NCI-H1694 (cell line): ENCODE measurements around the gene KRT33B.
"Not testable (repeated sequence)": the region's sequence is repeated elsewhere in the genome, so short reads cannot be mapped to it uniquely, and the experiment has no call there.

ENCODE experiments used
- DNase-seq: peaks from one replicate; lab custom pipeline; 2025; lab: John Stamatoyannopoulos, UW

The KRT33B gene

DNA sequence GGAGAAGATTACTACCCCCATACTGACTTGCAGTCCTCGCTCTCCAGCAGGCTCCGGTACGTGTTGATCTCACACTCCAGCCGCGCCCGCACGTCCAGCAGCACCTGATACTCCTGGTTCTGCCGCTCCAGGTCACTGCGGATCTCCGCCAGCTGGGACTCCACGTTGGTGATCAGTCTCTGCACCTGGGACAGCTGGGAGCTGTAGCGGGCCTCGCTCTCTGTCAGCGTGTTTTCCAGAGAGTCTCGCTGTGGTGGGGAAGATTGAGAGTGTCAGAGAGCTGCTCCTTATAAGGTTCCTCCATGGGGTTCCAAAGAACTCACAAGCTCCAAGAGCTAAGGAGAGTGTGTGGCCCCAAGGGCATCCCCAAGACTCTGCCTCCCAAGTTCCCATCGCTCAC is 23.2 kb downstream of the KRT33B start:
- DNase-seq: not testable (repeated sequence)

DNA sequence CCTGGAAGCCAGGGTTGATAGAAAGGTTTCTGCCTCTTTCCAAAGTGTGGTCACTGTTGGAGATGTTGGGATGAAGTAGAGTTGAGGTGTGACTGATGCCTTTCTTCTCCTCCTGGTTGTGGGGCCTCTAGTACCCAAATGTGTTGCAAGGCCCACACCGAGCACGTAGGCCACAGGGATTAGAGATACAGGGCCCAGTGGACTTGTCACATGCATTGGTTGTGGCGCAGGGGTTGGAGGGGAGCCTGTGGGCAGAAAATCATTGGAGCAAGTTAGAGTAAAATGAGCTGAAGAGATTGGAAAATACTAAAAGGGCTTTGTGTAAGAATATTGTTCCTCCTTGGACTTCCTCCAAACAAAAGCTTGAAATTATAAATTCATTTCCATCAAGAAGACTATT is 23.6 kb downstream of the KRT33B start:
- no peak for DNase-seq

GRCh38 chr17:41343029-41343428 is 26.6 kb downstream of the KRT33B start:
- DNase-seq: no peak

GRCh38 chr17:41340934-41341861 is 28.4 kb downstream of the KRT33B start:
- DNase-seq: no peak

- DNase-seq: no peak
These were observed 29.1 kb downstream of the KRT33B start for GRCh38 chr17:41340494-41340893.

GRCh38 chr17:41339571-41340172 is 29.9 kb downstream of the KRT33B start:
- no peak for DNase-seq

DNA sequence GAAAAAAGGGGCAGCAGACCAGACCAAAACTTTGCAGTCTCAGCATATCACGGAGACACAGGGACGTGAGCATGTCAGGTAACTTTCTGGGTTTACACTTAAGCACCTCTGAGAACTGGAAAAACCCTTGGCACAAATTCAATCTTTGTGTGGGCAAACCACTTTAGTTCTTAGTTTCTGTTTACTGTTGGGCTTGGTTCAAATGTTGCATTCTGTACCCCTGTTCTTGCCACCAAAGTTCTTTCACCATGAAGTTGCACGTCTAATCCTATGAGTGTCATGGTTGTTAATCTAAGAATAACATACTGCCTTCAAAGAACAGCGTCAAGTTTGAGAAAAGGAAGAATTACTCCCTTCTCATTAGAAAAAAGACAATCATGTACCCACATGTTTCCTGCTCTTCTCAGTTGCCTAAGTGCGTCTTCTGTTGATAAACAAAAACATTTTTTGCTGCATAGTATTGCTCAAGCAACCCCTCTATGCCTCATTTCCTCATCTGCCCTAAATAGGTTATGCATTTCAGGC is 30.6 kb downstream of the KRT33B start:
- no peak for DNase-seq

DNA sequence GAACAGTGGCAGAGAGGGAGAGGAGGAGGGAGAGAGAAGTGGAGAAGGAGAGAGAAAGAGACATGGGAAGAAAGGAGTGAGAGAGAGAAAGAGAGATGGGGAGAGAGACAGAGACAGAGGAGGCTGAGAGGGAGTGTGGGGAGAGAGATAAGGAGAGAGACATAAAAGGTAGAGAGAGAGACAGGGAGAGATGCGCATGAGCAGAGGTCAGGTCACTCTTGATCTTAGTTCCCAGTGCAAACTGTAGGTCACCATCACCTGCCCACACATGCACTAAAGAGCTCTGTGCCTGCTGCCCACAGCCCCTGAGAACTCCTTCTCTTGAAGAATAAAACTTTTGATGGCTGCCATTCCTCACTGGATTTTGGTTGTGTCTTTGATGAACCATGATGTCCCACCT is 33.9 kb downstream of the KRT33B start:
- DNase-seq: no peak

DNA sequence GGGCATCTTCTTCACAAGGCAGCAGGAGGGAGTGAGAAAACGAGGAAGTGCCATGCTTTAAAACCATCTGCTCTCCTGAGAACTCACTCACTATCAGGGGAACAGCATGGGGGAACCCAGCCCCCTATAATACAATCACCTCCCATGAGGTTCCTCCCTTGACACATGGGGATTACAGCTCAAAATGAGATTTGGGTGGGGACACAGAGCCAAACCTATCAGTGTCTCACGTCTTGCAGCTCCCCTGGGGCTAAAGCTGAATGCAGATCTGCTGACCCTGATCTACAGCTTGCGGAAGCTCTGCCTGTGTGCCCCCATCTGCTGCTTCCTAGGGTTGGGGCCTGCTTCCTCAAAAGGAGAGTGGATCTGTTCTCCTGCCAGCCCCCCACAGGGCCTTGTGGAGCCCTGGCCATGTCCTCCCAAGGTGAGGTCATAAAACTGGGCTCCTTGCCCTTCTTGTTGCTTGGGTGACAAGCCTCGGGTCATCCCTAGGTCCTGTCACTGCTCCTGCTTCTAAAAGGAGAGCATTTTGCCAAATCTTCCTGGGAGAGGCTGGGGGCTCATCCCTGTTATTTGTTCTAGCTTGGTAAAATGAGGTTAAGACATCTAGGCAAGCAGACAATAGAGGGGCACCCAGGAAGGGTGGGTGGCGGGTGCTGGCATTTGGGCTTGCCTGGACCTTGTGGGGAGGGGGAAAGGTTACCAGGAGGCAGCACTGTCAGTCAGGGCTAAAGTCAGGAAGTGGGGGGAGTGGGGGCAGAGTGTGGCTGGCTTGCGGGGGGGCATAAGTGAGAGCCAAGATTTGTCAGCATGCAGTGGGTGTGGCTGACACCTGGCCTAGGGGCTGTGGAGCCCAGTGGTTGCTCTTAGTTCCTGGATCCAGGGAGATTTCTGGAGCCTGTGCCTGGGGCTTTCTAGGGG is 35.0 kb downstream of the KRT33B start:
- no peak for DNase-seq

DNA sequence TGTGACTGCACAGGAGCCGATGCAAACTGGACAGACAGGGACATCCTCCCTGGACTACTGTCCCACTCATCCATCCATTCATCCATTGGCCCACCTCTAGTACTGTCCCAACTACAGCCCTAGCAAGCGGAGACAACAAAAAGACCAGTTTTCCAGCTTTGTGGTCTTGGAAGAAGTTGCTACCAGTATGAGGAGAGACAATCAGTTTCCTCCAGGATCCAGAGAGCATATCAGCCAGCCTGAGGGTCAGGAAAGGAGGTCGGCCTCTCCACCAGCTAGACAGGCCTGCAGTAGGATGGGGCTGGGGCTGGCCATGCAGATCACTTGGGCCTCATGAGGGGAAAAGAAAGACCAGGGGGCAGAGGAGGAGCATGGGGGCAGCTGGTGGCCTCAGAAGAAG is 35.8 kb downstream of the KRT33B start:
- no peak for DNase-seq

- DNase-seq: no peak
These were observed 36.5 kb downstream of the KRT33B start for GRCh38 chr17:41333098-41333497.

- no peak for DNase-seq
These were observed 37.4 kb downstream of the KRT33B start for GRCh38 chr17:41332239-41332638.

DNA sequence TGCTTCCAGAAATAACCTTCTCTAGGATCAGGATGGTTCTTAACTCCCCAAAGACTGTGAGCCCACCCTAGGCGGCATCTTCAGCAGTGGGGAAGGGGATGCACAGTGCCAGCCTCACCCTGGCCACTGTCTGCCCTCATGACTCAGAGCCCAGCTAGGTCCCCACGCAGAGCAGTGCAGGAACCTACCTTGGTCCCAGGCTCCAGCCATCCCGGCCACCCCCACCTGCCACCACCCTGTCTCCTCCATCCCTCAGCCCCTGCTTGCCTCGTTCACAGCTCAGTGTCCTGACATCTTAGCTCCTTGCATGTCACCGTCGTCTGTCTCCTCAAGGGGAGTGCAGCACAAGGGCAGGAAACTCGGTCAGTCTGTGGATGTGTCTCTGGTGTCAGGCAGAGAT is 38.0 kb downstream of the KRT33B start:
- DNase-seq: no peak

GRCh38 chr17:41329279-41329948 is 40.2 kb downstream of the KRT33B start:
- no peak for DNase-seq

GRCh38 chr17:41328207-41328606 is 41.4 kb downstream of the KRT33B start:
- no peak for DNase-seq

DNA sequence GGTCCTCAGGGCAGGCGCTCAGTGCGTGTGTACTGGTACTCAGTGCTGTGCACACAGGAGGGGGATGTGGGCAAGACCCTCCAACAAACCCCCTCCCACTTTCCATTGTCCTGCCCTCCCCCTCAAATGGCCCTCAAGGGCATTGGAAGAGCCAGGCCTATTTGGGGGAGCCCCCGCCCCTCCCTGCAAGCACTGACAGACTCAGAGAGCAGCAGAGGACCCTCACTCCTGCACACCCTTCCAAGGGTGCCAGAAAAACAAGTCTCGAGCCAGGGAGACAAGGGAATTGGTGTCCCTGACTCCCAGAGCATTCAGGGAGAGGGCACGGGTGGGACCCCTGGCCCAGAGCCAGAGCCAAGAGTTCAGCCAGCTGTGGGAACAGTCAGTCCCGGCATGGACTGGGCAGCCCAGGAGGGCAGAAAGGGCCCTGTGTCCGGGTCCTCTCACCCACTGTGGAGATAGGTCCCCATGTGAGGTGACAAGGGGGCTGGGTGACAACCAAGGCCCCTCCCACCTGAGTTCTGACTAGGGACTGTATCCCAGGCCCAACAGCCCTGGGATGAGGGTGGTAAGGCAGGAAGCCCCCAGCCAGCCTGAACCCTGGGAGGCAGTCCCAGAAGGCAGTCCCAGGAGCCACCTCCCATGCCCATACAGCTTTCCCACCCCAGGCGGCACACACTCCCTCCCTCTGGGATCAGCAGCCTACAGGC is 42.0 kb downstream of the KRT33B start:
- no peak for DNase-seq

- DNase-seq: no peak
These were observed 43.2 kb downstream of the KRT33B start for GRCh38 chr17:41326173-41327145.

GRCh38 chr17:41325611-41326010 is 44.0 kb downstream of the KRT33B start:
- DNase-seq: no peak

GRCh38 chr17:41325126-41325525 is 44.5 kb downstream of the KRT33B start:
- DNase-seq: no peak
